ENCODE data around the gene TNFRSF1B. TPM values are rescaled to one million over a fixed set of nuclear protein-coding genes. Genes with fewer than 3 reads are reported as not detected.
A peak's percentile ranks its signal among the peaks of the same experiment; 100 is the strongest.

The TNFRSF1B gene
- total and polyA plus RNA-seq, 9 of the 15 experiments (the other 6 are each of a cell fraction or from before 2014, with no cell fraction given): 8.8 to 91.3 (median 36.0) TPM

GRCh38 chr1:12144236-12144635 is 22.6 kb upstream of the TNFRSF1B start (continued):
- TF ChIP-seq, protein P1, sequence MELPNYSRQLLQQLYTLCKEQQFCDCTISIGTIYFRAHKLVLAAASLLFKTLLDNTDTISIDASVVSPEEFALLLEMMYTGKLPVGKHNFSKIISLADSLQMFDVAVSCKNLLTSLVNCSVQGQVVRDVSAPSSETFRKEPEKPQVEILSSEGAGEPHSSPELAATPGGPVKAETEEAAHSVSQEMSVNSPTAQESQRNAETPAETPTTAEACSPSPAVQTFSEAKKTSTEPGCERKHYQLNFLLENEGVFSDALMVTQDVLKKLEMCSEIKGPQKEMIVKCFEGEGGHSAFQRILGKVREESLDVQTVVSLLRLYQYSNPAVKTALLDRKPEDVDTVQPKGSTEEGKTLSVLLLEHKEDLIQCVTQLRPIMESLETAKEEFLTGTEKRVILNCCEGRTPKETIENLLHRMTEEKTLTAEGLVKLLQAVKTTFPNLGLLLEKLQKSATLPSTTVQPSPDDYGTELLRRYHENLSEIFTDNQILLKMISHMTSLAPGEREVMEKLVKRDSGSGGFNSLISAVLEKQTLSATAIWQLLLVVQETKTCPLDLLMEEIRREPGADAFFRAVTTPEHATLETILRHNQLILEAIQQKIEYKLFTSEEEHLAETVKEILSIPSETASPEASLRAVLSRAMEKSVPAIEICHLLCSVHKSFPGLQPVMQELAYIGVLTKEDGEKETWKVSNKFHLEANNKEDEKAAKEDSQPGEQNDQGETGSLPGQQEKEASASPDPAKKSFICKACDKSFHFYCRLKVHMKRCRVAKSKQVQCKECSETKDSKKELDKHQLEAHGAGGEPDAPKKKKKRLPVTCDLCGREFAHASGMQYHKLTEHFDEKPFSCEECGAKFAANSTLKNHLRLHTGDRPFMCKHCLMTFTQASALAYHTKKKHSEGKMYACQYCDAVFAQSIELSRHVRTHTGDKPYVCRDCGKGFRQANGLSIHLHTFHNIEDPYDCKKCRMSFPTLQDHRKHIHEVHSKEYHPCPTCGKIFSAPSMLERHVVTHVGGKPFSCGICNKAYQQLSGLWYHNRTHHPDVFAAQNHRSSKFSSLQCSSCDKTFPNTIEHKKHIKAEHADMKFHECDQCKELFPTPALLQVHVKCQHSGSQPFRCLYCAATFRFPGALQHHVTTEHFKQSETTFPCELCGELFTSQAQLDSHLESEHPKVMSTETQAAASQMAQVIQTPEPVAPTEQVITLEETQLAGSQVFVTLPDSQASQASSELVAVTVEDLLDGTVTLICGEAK (IDR thresholded peaks at IDR 0.05): no peak
- TF ChIP-seq, protein P1 (CRISPR knock-in tag; IDR thresholded peaks at IDR 0.05): 0 out of 2 replicates have a peak, but pooled peaks have one; percentile 0
- TF ChIP-seq, protein P2, sequence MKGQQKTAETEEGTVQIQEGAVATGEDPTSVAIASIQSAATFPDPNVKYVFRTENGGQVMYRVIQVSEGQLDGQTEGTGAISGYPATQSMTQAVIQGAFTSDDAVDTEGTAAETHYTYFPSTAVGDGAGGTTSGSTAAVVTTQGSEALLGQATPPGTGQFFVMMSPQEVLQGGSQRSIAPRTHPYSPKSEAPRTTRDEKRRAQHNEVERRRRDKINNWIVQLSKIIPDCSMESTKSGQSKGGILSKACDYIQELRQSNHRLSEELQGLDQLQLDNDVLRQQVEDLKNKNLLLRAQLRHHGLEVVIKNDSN (CRISPR knock-in tag; IDR thresholded peaks at IDR 0.05): no peak
